ENCODE results near the gene WIPF1. TPM values are rescaled to one million over a fixed set of nuclear protein-coding genes. Genes with fewer than 3 reads are reported as not detected.
A peak's percentile ranks its signal among the peaks of the same experiment; 100 is the strongest.

WIPF1 gene
- total and polyA plus RNA-seq, 4 donors, result 18.5 to 64.1 (median 49.0) TPM

DNA sequence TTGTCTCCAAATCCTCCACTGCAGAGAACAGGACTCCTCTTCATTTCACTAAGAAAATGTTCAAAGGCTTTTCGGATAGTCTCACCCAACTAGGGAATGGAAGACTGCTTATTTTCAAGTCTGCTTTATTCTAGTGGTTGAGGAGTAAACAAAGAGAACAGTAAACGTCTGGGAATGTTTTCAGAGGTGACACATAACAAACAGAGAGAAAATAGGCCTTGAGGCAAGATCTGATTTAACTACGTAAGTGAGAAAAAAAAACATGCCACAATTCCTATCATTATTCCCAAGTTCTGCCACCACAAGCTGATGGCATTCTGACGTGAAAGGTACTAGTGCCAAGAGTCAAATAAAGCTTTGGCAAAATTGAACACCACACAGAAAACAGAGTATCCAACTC lies 16.7 kb upstream of the WIPF1 start:
- WGBS, 2 donors, result 68 to 84% methylated on average over 4 of the region's 4 CpGs
- peak; percentile 34 for ATAC-seq (ENCODE audit: insufficient read depth, low FRiP score)

DNA sequence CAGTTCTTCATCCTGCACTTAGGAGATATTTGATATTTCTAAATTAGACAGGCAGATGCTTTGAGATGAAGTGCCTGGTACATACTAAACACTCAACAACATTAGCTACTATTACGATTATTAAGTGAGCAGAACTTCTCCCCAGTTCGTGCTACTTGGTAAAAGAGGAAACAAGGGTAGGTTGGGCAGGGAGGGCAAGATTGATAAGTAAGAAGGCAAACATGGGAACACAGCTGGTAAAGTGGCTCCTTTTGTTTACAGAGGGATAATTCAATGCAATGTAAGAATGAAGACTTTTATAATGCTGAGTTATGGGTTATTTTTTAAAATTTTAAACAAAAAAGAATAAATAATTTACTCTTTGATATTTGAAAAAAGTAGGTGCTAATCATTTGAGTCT lies 15.9 kb upstream of the WIPF1 start:
- Histone ChIP-seq H3K9ac (ENCODE audit: insufficient read depth in 1 of 2, low read length in 2 of 2) (no peak overlapping the region), H3K4me1 (ENCODE audit: control insufficient read depth in 5 of 5, insufficient read depth in 5 of 5, low read length in 5 of 5) (peaks cover 0 to 7% (median 5%) of the 10 kb centered on the region in 5 donors), H3K9me3 (ENCODE audit: control insufficient read depth in 4 of 4, insufficient read depth in 3 of 4, low read length in 3 of 4) (no peaks in the 10 kb centered on the region), H3K4me3 (no peak overlapping the region), H3K27me3 (ENCODE audit: control insufficient read depth in 3 of 3, insufficient read depth in 3 of 3, low read length in 2 of 3) (no peaks in the 10 kb centered on the region), H3K27ac (ENCODE audit: low read depth in 1 of 2, low read length in 1 of 2) (no peak overlapping the region), H3K36me3 (ENCODE audit: control insufficient read depth in 4 of 4, insufficient read depth in 4 of 4, low read length in 4 of 4) (peaks cover 0 to 2% (median 0%) of the 10 kb centered on the region in 4 donors)
- TF ChIP-seq, protein P1, sequence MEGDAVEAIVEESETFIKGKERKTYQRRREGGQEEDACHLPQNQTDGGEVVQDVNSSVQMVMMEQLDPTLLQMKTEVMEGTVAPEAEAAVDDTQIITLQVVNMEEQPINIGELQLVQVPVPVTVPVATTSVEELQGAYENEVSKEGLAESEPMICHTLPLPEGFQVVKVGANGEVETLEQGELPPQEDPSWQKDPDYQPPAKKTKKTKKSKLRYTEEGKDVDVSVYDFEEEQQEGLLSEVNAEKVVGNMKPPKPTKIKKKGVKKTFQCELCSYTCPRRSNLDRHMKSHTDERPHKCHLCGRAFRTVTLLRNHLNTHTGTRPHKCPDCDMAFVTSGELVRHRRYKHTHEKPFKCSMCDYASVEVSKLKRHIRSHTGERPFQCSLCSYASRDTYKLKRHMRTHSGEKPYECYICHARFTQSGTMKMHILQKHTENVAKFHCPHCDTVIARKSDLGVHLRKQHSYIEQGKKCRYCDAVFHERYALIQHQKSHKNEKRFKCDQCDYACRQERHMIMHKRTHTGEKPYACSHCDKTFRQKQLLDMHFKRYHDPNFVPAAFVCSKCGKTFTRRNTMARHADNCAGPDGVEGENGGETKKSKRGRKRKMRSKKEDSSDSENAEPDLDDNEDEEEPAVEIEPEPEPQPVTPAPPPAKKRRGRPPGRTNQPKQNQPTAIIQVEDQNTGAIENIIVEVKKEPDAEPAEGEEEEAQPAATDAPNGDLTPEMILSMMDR (IDR thresholded peaks at IDR 0.05; ENCODE audit: control extremely low read depth, extremely low read depth), result no peak
- DNase-seq (no peak), ATAC-seq (ENCODE audit: insufficient read depth, low FRiP score) (no peak)
- 47 to 58% methylated on average over 2 of the region's 2 CpGs for WGBS, 2 donors

More for the DNA sequence above, 16.7 kb upstream of the WIPF1 start:
- Histone ChIP-seq H3K27ac (ENCODE audit: low read depth in 1 of 2, low read length in 1 of 2) (no peak overlapping the region), H3K9ac (ENCODE audit: insufficient read depth in 1 of 2, low read length in 2 of 2) (no peak overlapping the region), H3K36me3 (ENCODE audit: control insufficient read depth in 4 of 4, insufficient read depth in 4 of 4, low read length in 4 of 4) (peaks cover 0 to 2% (median 0%) of the 10 kb centered on the region in 4 donors), H3K4me1 (ENCODE audit: control insufficient read depth in 5 of 5, insufficient read depth in 5 of 5, low read length in 5 of 5) (peaks cover 0 to 7% (median 5%) of the 10 kb centered on the region in 5 donors), H3K9me3 (ENCODE audit: control insufficient read depth in 4 of 4, insufficient read depth in 3 of 4, low read length in 3 of 4) (no peaks in the 10 kb centered on the region), H3K27me3 (ENCODE audit: control insufficient read depth in 3 of 3, insufficient read depth in 3 of 3, low read length in 2 of 3) (no peaks in the 10 kb centered on the region), H3K4me3 (no peak overlapping the region)
- no peak for DNase-seq
- TF ChIP-seq, protein P1 (IDR thresholded peaks at IDR 0.05; ENCODE audit: control extremely low read depth, extremely low read depth), result no peak

DNA sequence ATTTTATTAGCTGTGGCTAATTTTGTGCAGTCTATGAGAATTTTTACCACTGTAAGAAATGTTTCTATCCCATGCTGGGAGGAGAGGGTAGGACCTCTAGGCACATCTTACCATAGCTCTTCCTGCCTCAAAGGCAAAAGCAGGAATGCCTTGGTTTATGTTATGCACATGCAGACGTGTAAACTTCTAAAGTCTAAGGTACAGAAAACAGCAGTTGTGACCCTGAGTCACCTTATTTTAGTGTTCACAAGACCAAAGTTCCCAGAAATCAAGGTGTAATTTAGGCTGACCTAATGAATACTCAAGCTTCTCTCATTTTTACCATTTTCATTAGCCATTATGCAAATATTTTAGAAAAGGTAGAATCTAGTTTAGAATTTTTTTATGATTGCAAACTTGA lies 15.4 kb upstream of the WIPF1 start:
- H3K27ac ChIP-seq (ENCODE audit: low read depth in 1 of 2, low read length in 1 of 2), result no peak overlapping the region
- TF ChIP-seq, protein P1 (IDR thresholded peaks at IDR 0.05; ENCODE audit: control extremely low read depth, extremely low read depth), result no peak
- no peak for ATAC-seq (ENCODE audit: insufficient read depth, low FRiP score)

DNA sequence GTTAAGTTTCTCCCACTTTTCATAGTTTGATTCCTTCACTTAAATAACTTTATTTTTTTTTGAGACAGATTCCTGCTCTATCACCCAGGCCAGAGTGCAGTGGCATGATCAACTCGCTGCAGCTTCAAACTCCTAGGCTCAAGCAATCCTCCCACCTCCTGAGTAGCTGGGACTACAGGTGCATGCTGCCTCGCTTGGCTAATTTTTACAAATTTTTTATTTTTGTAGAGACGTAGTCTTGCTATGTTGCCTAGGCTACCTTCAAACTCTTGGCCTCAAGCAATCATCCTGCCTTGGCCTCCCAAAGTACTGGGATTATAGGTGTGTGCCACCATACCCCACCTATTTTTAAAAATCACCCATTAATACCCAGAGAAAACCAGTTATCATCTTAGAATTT lies 14.2 kb upstream of the WIPF1 start:
- DNase-seq (no peak), ATAC-seq (ENCODE audit: insufficient read depth, low FRiP score) (no peak)
- TF ChIP-seq, protein P1 (IDR thresholded peaks at IDR 0.05; ENCODE audit: control extremely low read depth, extremely low read depth), result no peak
- 95 to 96% methylated on average over 3 of the region's 3 CpGs for WGBS, 2 donors
- no peaks in the 10 kb centered on the region for H3K27me3 ChIP-seq (ENCODE audit: control insufficient read depth in 3 of 3, insufficient read depth in 3 of 3, low read length in 2 of 3)
- H3K27ac ChIP-seq (ENCODE audit: low read depth in 1 of 2, low read length in 1 of 2), result no peak overlapping the region
- H3K9me3 ChIP-seq (ENCODE audit: control insufficient read depth in 4 of 4, insufficient read depth in 3 of 4, low read length in 3 of 4), result no peaks in the 10 kb centered on the region
- peaks cover 1 to 7% (median 5%) of the 10 kb centered on the region in 5 donors for H3K4me1 ChIP-seq (ENCODE audit: control insufficient read depth in 5 of 5, insufficient read depth in 5 of 5, low read length in 5 of 5)
- H3K4me3 ChIP-seq, result no peak overlapping the region
- H3K9ac ChIP-seq (ENCODE audit: insufficient read depth in 1 of 2, low read length in 2 of 2), result no peak overlapping the region
- H3K36me3 ChIP-seq (ENCODE audit: control insufficient read depth in 4 of 4, insufficient read depth in 4 of 4, low read length in 4 of 4), result peaks cover 0 to 2% (median 0%) of the 10 kb centered on the region in 4 donors

More for the DNA sequence above, 15.4 kb upstream of the WIPF1 start:
- Histone ChIP-seq H3K9ac (ENCODE audit: insufficient read depth in 1 of 2, low read length in 2 of 2) (no peak overlapping the region), H3K36me3 (ENCODE audit: control insufficient read depth in 4 of 4, insufficient read depth in 4 of 4, low read length in 4 of 4) (peaks cover 0 to 2% (median 0%) of the 10 kb centered on the region in 4 donors), H3K9me3 (ENCODE audit: control insufficient read depth in 4 of 4, insufficient read depth in 3 of 4, low read length in 3 of 4) (no peaks in the 10 kb centered on the region), H3K27me3 (ENCODE audit: control insufficient read depth in 3 of 3, insufficient read depth in 3 of 3, low read length in 2 of 3) (no peaks in the 10 kb centered on the region), H3K4me1 (ENCODE audit: control insufficient read depth in 5 of 5, insufficient read depth in 5 of 5, low read length in 5 of 5) (peaks cover 0 to 7% (median 5%) of the 10 kb centered on the region in 5 donors), H3K4me3 (no peak overlapping the region)
- DNase-seq, result no peak
- WGBS, 2 donors, result 0 to 39% methylated on average over 1 of the region's 1 CpG
